ENCODE results near the gene ST6GALNAC5.

DNA sequence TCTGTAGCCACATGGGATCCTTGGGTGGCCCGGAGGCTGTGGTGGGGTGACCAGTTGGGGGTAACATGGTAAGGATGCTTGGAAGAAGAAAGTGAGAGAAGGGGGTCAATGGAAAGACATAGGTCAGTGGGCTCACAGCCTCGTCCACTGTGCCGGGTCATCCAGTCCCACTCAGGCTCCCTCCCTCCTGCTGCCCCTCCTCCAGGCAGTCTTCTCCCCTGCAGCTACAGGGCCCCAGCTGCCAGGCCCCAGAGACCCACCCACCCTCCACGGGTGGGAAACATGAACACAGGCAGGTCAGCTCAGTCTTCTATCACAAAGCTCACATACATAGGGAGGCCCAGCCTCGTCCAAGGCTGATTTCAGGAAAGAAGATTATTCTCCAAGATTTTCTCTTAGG, 158.3 kb downstream of the ST6GALNAC5 start:
- TF ChIP-seq, protein P1, sequence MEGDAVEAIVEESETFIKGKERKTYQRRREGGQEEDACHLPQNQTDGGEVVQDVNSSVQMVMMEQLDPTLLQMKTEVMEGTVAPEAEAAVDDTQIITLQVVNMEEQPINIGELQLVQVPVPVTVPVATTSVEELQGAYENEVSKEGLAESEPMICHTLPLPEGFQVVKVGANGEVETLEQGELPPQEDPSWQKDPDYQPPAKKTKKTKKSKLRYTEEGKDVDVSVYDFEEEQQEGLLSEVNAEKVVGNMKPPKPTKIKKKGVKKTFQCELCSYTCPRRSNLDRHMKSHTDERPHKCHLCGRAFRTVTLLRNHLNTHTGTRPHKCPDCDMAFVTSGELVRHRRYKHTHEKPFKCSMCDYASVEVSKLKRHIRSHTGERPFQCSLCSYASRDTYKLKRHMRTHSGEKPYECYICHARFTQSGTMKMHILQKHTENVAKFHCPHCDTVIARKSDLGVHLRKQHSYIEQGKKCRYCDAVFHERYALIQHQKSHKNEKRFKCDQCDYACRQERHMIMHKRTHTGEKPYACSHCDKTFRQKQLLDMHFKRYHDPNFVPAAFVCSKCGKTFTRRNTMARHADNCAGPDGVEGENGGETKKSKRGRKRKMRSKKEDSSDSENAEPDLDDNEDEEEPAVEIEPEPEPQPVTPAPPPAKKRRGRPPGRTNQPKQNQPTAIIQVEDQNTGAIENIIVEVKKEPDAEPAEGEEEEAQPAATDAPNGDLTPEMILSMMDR (IDR thresholded peaks at IDR 0.05) = no peak
- TF ChIP-seq POLR2A (IDR thresholded peaks at IDR 0.05) (no peak), POLR2AphosphoS5 (IDR thresholded peaks at IDR 0.05) (no peak)

Measured in breast epithelium (tissue), 3 donors.